T-helper 17 cell (primary cell): ENCODE data around the gene OR8B4. TPM values are rescaled to one million over a fixed set of nuclear protein-coding genes. Genes with fewer than 3 reads are reported as not detected.
A peak's percentile ranks its signal among the peaks of the same experiment; 100 is the strongest.
"Not testable (repeated sequence)": the region's sequence is repeated elsewhere in the genome, so short reads cannot be mapped to it uniquely, and the experiment has no call there.

Experiments used
- ATAC-seq: fragments of 150-1000 bp; cut with Tn5 transposase; 2 replicates; pipeline ENCODE4 v1.10.0; 2021; ENCODE audit warnings: mild to moderate bottlenecking, moderate library complexity
- DNase-seq, 3 donors: peaks; one replicate each; pipeline versions ENCODE4 v3.0.0 to v3.0.0-alpha.2; 2020 to 2021
- H3K9me3 ChIP-seq: one replicate; pipeline ENCODE4 v1.7.0; 2013; ENCODE audit warnings: low read length, mild to moderate bottlenecking; ENCODE audit not compliant: control insufficient read depth, poor library complexity, severe bottlenecking
- H3K27ac Mint-ChIP-seq: one replicate; pipeline ENCODE4 v1.8.0; 2022; ENCODE audit warnings: mild to moderate bottlenecking, moderate library complexity, mixed read lengths
- H3K27me3 Mint-ChIP-seq: one replicate; pipeline ENCODE4 v1.8.0; 2022; ENCODE audit warnings: mixed read lengths
- H3K36me3 Mint-ChIP-seq: one replicate; pipeline ENCODE4 v1.8.0; 2022; ENCODE audit warnings: low read depth, mixed read lengths
- H3K4me1 Mint-ChIP-seq: one replicate; pipeline ENCODE4 v1.8.0; 2022; ENCODE audit warnings: mild to moderate bottlenecking, mixed read lengths
- H3K4me3 Mint-ChIP-seq: one replicate; pipeline ENCODE4 v1.8.0; 2022; ENCODE audit warnings: mild to moderate bottlenecking, moderate library complexity, mixed read lengths
- total RNA-seq, 4 donors: library from RNA in 2 of 4; stranded (reverse) in 2 of 4; gene quantifications; one replicate each; pipeline ENCODE4 v1.2.3 and lab custom pipeline; 2022 to 2026

OR8B4 gene
- total RNA-seq, 2 donors from 2014 or later = not detected

DNA sequence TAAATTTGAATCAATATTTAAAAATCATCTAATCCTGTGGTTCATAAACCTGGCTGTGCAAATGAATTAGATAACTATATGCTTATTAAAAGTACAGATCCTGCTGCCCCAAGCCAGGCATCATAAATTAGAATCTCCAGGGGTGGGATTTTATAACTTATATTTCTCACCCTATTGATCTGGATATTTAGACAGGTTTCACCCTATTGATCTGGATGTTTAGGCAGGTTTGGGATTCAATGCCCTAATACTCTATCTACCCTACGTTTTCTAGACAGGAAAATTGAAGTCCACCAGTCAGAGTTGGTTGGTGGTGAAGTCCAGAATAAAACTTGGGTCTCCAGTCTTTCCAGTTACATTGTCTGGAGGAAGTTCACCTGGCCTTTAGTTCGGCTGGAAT, 18.2 kb upstream of the OR8B4 start:
- H3K9me3 ChIP-seq = no peaks in the 10 kb centered on the region
- Mint-ChIP-seq H3K4me1 (no peaks in the 10 kb centered on the region), H3K4me3 (no peak overlapping the region), H3K27me3 (peaks cover 18% of the 10 kb centered on the region), H3K27ac (no peak overlapping the region), H3K36me3 (no peaks in the 10 kb centered on the region)
- DNase-seq (no peak), ATAC-seq (no peak)

DNA sequence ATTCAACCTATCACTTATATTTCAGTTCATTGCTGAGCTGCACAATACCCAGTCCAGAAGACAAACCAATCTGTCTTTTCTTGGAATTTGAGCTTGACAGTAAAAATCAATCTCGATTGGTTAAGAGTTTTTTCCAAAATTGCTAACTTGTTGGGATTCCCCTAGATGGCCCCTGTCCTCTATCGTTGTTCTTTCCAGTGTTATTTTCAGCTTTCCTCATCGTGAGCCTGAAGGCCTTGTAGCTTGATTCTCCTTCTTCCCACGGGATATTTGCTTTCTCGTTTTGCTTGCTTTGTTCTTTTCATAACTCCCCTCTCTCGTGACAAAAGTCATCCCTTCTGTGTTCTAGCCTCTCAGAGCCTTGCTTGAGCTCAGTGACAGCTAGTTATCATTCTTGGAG, 17.8 kb upstream of the OR8B4 start:
- H3K27me3 Mint-ChIP-seq = peaks cover 18% of the 10 kb centered on the region
- H3K9me3 ChIP-seq = no peaks in the 10 kb centered on the region
- no peak overlapping the region for H3K27ac Mint-ChIP-seq
- ATAC-seq = no peak
- H3K36me3 Mint-ChIP-seq = no peaks in the 10 kb centered on the region
- no peak overlapping the region for H3K4me3 Mint-ChIP-seq
- H3K4me1 Mint-ChIP-seq = no peaks in the 10 kb centered on the region
- DNase-seq = no peak

DNA sequence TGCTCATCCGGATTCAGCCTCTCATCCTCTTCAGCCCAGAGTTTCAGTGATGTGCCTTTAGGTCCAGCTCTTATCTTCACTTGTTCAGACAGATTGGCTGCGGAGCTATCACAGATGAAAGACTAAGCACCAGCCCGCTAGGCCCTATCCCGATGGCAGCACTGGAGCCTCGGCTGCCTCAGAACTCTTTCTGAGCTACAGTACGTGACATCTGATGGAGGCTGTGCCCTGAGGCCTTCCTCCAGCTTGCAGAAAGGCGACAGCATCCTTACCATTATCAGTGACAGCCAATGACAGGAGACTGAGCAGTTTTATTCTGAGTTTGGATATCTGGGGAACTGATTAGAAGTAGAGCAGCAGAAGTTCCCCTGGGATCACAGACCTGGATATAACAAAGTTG, 16.8 kb upstream of the OR8B4 start:
- no peak for DNase-seq
- no peaks in the 10 kb centered on the region for H3K4me1 Mint-ChIP-seq
- no peak for ATAC-seq
- H3K36me3 Mint-ChIP-seq = no peaks in the 10 kb centered on the region
- no peaks in the 10 kb centered on the region for H3K9me3 ChIP-seq
- no peak overlapping the region for H3K4me3 Mint-ChIP-seq
- no peak overlapping the region for H3K27ac Mint-ChIP-seq
- peaks cover 18% of the 10 kb centered on the region for H3K27me3 Mint-ChIP-seq

DNA sequence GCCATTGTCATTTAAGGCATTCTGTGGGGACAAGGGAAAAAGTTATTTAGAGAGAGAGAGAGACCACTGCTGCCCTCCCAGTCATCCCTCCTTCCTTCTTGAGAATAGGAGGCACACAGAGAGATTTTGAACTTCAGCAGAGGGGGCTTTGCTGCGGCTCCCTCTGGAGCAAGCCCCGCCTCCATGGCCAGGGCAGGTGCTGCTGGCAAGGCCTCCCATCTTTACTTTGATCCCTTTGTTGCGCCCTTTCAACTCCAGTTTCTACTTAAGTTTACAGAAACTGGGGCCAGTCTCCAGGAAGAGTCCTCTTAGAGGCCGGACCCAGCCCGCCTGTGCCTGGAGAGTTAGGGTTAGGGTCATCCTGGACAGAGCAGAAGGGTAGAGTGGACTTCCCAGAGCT, 16.4 kb upstream of the OR8B4 start:
- H3K9me3 ChIP-seq = no peaks in the 10 kb centered on the region
- H3K4me1 Mint-ChIP-seq = no peaks in the 10 kb centered on the region
- peaks cover 18% of the 10 kb centered on the region for H3K27me3 Mint-ChIP-seq
- no peak overlapping the region for H3K27ac Mint-ChIP-seq
- H3K4me3 Mint-ChIP-seq = no peak overlapping the region
- H3K36me3 Mint-ChIP-seq = no peaks in the 10 kb centered on the region
- DNase-seq = no peak
- ATAC-seq = no peak

DNA sequence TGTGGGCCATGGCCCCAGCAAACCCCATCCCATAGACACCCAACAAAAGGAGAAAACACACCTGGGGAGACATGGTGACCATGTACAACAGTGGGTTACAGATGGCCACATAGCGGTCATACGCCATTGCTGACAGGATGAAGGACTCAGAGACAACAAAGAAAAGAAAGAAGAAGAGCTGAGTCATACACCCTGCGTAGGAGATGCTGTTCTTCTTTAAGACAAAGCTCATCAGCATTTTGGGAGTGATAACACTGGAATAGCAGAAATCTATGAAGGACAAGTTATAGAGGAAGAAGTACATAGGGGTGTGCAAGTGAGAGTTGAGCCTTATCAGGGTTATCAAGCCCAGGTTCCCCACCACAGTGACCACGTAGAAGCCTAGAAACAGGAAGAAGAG, 15.9 kb upstream of the OR8B4 start:
- Mint-ChIP-seq H3K36me3 (no peaks in the 10 kb centered on the region), H3K4me1 (no peaks in the 10 kb centered on the region), H3K4me3 (no peak overlapping the region), H3K27me3 (peaks cover 20% of the 10 kb centered on the region), H3K27ac (no peak overlapping the region)
- ATAC-seq = no peak
- H3K9me3 ChIP-seq = no peaks in the 10 kb centered on the region
- DNase-seq = no peak

DNA sequence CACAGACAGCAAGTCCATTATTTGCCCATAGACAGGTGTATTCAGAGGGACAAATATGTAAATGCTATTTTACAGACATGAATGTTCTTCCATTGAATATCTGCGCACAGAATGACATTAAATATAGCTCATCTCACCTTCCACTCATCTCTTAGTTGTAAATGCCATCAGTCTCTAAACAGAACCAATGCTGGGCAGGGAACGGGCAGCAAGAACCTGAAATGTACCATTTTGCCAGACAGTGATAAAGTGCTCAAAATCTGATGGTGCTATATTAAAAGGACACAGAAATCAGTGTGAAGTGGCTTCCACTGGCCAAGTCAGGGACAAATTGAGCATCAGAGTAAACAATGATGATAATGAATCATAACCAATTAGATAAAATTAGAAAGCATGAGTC, 10.0 kb upstream of the OR8B4 start:
- H3K9me3 ChIP-seq = no peaks in the 10 kb centered on the region
- no peak for ATAC-seq
- Mint-ChIP-seq H3K4me3 (no peak overlapping the region), H3K4me1 (no peaks in the 10 kb centered on the region), H3K36me3 (no peaks in the 10 kb centered on the region), H3K27ac (no peak overlapping the region), H3K27me3 (peaks cover 19% of the 10 kb centered on the region)
- no peak for DNase-seq

DNA sequence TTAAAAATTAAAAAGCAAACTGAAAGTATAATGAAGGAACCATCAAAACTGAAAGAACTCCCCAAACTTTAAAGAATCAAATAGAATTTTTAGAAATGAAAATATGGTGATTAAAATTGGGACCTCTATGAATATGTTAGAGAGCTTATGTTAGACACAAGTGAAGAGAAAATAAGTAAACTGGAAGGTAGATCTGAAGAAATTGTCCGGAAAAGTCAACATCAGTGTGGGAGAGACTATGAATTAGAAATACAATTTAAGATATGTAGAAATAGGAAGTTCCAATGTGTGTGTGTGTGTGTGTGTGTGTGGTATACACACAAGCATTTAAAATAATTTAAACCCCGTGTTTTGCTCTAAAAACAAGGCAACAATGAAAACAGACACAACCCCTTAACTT, 4.9 kb upstream of the OR8B4 start:
- no peaks in the 10 kb centered on the region for H3K36me3 Mint-ChIP-seq
- H3K4me1 Mint-ChIP-seq = no peaks in the 10 kb centered on the region
- H3K27me3 Mint-ChIP-seq = peaks cover 17% of the 10 kb centered on the region
- H3K9me3 ChIP-seq = no peaks in the 10 kb centered on the region
- no peak for ATAC-seq
- H3K27ac Mint-ChIP-seq = no peak overlapping the region
- H3K4me3 Mint-ChIP-seq = no peak overlapping the region
- DNase-seq = no peak

DNA sequence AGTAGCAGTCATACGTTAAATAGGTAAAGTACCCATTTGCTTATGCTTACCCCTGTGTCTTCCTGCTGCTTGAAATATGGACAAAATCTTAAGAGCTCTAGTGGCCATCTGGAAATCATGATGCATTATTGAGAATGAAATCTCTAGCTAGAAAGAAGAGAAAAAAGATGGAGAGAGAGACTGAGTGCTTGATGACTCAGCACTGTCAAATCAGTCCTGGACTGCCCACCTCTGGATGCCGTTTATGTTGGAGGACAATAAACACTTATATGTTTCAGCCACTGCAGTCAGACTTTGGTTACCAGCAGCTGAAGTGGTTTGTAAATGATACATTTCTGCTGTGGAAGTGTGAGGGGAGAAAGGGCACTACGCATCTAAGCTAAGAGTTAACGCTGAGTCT, 3.6 kb downstream of the OR8B4 start:
- Mint-ChIP-seq H3K4me3 (no peak overlapping the region), H3K4me1 (no peaks in the 10 kb centered on the region), H3K27me3 (peaks cover 65% of the 10 kb centered on the region), H3K27ac (no peak overlapping the region), H3K36me3 (no peaks in the 10 kb centered on the region)
- ATAC-seq = no peak
- H3K9me3 ChIP-seq = no peaks in the 10 kb centered on the region
- no peak for DNase-seq

DNA sequence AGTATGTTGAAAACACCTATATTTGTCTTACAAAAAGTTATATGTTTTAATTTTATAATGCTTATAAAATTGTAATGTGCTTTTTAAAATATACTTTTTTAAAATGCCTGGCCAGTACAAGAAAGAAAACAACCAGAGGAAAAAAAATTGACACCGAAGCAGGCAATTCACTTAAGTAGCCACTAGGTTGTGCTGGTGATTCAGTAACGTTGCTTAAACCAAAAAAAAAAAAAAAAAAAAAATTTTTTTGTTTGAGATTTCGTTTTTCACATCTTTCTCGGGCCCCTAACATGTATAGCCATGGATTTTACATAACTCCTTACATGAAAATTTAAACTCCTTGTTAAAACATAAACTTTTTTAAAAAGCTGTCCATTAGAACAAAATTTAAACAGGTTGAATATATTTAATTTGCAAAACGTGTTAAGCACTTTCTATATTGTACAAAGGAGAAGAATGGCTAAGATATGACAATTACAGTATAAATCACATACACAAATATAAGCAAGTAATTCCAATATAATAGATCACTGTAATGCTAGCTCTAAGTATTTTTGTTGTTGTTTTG, 9.2 kb downstream of the OR8B4 start:
- Mint-ChIP-seq H3K27ac (no peak overlapping the region), H3K4me1 (no peaks in the 10 kb centered on the region), H3K36me3 (no peaks in the 10 kb centered on the region), H3K4me3 (no peak overlapping the region), H3K27me3 (peaks cover 46% of the 10 kb centered on the region)
- ATAC-seq (no peak), DNase-seq (no peak)
- no peaks in the 10 kb centered on the region for H3K9me3 ChIP-seq

DNA sequence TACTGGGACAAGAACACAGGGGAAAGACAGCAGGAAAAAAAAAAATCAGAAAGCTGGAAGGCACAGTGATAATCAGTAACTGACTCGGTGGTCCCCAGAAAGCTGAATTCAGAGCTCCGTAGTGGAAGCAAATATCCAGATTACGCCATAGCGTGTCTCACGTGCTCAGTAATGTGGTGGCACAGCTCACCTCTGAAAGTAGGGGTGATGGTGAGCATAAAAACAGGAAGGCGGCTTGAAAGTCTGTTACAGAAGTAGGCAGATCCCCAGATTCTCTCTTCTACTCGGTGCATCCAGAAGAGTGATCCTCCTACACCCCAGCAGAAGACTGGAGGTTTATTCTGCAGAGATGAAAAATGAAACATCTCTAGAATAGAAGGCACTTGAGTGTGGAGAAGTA, 14.8 kb downstream of the OR8B4 start:
- no peak for ATAC-seq
- Mint-ChIP-seq H3K27ac (no peak overlapping the region), H3K27me3 (peaks cover 51% of the 10 kb centered on the region), H3K4me3 (no peak overlapping the region), H3K36me3 (peaks cover 2% of the 10 kb centered on the region), H3K4me1 (peaks cover 5% of the 10 kb centered on the region)
- no peak for DNase-seq
- H3K9me3 ChIP-seq = no peaks in the 10 kb centered on the region

DNA sequence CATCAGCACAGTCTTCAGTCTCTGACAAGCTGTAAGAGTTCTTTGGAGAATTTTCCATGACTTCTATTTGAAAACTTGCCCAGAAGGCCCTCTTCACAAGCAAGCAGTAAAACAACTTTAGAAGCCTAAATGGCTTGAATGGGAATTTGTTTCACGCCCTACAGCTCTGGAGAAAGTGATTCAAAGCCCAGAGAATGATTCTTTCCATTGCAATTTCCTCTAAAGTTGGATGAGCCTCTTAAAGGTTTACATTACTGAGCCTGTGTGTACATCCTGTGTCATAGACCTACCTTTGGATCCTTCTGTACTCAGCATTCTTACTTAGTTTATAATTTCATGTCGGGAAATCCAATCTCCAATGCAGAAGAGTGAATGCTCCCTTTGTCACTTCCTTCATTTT, 19.1 kb downstream of the OR8B4 start:
- no peaks in the 10 kb centered on the region for H3K9me3 ChIP-seq
- Mint-ChIP-seq H3K27ac (no peak overlapping the region), H3K4me1 (peaks cover 7% of the 10 kb centered on the region), H3K36me3 (peaks cover 2% of the 10 kb centered on the region), H3K27me3 (peaks cover 36% of the 10 kb centered on the region), H3K4me3 (no peak overlapping the region)
- no peak for DNase-seq
- ATAC-seq = no peak

DNA sequence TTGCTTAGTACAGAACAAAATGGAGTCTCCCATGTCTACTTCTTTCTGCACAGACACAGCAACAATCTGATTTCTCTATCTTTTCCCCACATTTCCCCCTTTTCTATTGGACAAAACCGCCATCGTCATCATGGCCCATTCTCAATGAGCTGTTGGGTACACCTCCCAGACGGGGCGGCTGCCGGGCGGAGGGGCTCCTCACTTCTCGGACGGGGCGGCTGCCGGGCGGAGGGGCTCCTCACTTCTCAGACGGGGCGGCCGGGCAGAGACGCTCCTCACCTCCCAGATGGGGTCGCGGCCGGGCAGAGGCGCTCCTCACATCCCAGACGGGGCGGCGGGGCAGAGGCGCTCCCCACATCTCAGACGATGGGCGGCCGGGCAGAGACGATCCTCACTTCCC, 21.5 kb downstream of the OR8B4 start:
- not testable (repeated sequence) for H3K4me1 Mint-ChIP-seq, ATAC-seq, DNase-seq, H3K27ac Mint-ChIP-seq, H3K9me3 ChIP-seq, H3K4me3 Mint-ChIP-seq, H3K36me3 Mint-ChIP-seq
- peaks cover 15% of the 10 kb centered on the region for H3K27me3 Mint-ChIP-seq

DNA sequence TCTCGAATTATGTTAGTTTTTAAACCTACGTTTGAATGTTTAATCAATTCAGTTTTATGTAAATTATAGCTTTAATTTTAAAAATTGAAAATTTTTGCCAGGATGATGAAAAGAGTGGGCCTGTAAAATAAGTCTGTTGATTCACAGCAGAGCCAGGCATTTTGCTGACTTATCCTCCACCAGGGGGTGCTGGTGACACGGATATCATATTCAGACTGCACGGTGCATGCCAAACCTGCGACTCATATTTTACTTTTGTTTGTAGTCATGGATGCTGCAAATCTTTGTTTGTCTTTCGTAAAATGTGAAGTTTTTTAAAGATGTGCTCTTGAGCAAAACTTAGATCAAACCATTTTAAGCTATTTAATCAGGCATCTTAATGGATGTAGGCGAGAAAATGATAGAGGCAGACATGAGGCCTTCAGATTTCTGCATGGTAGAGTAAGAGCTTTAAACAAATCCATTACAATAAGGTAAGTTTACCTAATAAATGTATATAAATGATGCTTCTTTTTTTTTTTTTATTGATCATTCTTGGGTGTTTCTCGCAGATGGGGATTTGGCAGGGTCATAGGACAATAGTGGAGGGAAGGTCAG, 22.2 kb downstream of the OR8B4 start:
- no peaks in the 10 kb centered on the region for H3K9me3 ChIP-seq
- peaks cover 2% of the 10 kb centered on the region for H3K4me1 Mint-ChIP-seq
- no peak overlapping the region for H3K4me3 Mint-ChIP-seq
- H3K27me3 Mint-ChIP-seq = peaks cover 11% of the 10 kb centered on the region
- DNase-seq (peak in 2 of 3 donors; percentile 11), ATAC-seq (peak; percentile 51)
- no peak overlapping the region for H3K27ac Mint-ChIP-seq
- no peaks in the 10 kb centered on the region for H3K36me3 Mint-ChIP-seq

DNA sequence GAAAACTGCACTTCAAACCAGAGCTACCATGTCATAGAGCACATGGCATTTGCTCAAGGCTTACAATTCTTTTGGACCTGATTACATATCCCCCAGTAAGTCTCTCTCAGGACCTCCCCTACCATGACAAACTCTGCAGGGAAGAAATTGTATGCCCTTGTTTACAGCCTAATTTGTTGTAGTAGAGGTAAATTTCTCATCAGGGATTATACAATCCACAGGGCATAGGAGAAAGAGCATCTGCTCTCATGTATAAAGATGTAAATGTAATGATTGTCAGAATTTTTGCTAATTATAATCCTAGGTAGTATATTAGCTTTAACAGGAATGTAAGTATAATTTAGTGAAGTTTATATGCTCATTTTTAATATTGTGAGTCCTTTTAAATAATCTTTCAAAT, 25.7 kb downstream of the OR8B4 start, which contains the start of gene OR8B3:
TSS of gene OR8B3 (minus strand) at position 101 of the 400 bp plus-strand sequence. CDS start 1,673 bp downstream, outside the sequence.
- no peak within 1 kb of the TSS for H3K4me3 Mint-ChIP-seq

More for the DNA sequence above, 25.7 kb downstream of the OR8B4 start, which contains the start of gene OR8B3:
- no peak for DNase-seq
- ATAC-seq = no peak
- Mint-ChIP-seq H3K27me3 (no peaks in the 10 kb centered on the region), H3K27ac (no peak within 1 kb of the TSS), H3K36me3 (no peaks in the 10 kb centered on the region), H3K4me1 (peaks cover 2% of the 10 kb centered on the region)
- H3K9me3 ChIP-seq = no peaks in the 10 kb centered on the region
